MCF 10A (cell line): ENCODE measurements around the gene NFIX. TPM values are rescaled to one million over a fixed set of nuclear protein-coding genes. Genes with fewer than 3 reads are reported as not detected.

Source experiments
- BruUV-seq: library from RNA; stranded (reverse); fragments of 400-500 nt; replicated peaks from 2 replicates; lab custom pipeline; 2021; lab: Mats Ljungman, UMichigan
- CTCF ChIA-PET: fragments of 300-600 bp; sonication (Branson Sonifier 250); formaldehyde crosslinking; extraction: SDS; loops from one replicate; lab custom pipeline; 2021; ENCODE audit warnings: antibody characterized with exemption, inconsistent platforms; lab: Yijun Ruan, JAX
- POLR2A ChIA-PET: fragments of 300-600, 350-650 bp; sonication (Branson Sonifier 250); formaldehyde crosslinking; extraction: SDS; loops from one replicate; lab custom pipeline; 2020; ENCODE audit warnings: antibody characterized with exemption, inconsistent platforms; lab: Yijun Ruan, JAX
- DNase-seq: peaks from one replicate; pipeline ENCODE4 v3.0.0-alpha.2; 2018; ENCODE audit not compliant: unreplicated experiment
- H3K27ac Mint-ChIP-seq: one replicate; pipeline ENCODE4 v1.8.0; 2022; ENCODE audit warnings: mild to moderate bottlenecking, low read depth, mixed read lengths; ENCODE audit not compliant: unreplicated experiment
- H3K27me3 Mint-ChIP-seq: one replicate; pipeline ENCODE4 v1.8.0; 2022; ENCODE audit warnings: mixed read lengths; ENCODE audit not compliant: insufficient read depth, unreplicated experiment
- H3K36me3 Mint-ChIP-seq: one replicate; pipeline ENCODE4 v1.8.0; 2022; ENCODE audit warnings: mild to moderate bottlenecking, moderate library complexity, mixed read lengths; ENCODE audit not compliant: insufficient read depth, unreplicated experiment
- H3K4me1 Mint-ChIP-seq: one replicate; pipeline ENCODE4 v1.8.0; 2022; ENCODE audit warnings: mixed read lengths; ENCODE audit not compliant: insufficient read depth, unreplicated experiment
- H3K4me3 Mint-ChIP-seq: one replicate; pipeline ENCODE4 v1.8.0; 2022; ENCODE audit warnings: mild to moderate bottlenecking, moderate library complexity, mixed read lengths; ENCODE audit not compliant: unreplicated experiment
- H3K9me3 Mint-ChIP-seq: one replicate; pipeline ENCODE4 v1.8.0; 2022; ENCODE audit warnings: mixed read lengths; ENCODE audit not compliant: unreplicated experiment
- intact Hi-C: fragments of 100-400 bp; cut with micrococcal nuclease; formaldehyde crosslinking; loops from 2 replicates; pipeline ENCODE4 v1.14.1; 2022
- total RNA-seq: library from RNA; stranded (reverse); gene quantifications from 2 replicates; pipeline ENCODE4 v1.2.3, GENCODE V29; 2022
- TF ChIP-seq, protein P1 (sequence below): fragments of 200-600 bp; IDR thresholded peaks from one replicate; pipeline ENCODE4 v1.8.0; 2022; ENCODE audit warnings: antibody characterized with exemption, mild to moderate bottlenecking; ENCODE audit not compliant: unreplicated experiment

Gene NFIX
- total RNA-seq, 1 experiment from 2014 or later: 27.2 TPM

DNA sequence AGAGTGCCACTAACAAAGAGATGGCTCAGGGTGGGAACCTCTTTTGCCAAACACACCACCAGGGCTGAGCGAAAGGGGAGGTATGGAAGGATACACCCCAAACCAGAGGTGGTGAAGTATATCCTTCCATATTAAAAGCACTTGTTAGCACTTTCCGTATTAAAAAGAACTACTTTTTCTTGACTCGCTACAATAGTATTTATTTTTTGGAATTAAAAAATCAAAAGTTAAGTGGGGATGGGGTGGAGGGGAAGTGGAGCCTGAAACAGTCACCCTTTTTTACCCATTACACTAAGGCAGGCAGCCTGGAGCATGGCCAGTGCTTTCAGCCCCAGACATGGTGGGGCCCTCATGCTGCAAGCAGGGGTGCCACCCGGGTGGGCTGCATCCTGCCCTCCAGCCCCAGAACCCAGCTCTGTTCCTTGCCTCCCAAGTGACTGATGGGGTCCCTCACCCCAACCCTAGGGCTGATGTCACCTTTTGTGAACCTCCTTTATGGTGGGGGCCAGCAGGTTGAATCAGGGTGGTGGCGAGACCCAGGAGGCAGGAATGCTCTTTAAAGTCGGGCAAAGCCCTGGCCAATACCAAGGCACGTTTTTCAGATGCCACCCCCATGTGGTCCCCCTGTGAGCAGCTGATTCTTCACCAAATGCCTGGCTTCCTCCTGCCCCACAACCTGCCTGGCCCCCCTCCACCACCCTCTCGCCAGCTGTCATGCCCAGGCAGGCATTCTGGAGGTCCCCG lies 76.3 kb downstream of the NFIX start:
- no peak for DNase-seq
- Mint-ChIP-seq H3K4me3 (no peak overlapping the region), H3K9me3 (no peaks in the 10 kb centered on the region), H3K27ac (no peak overlapping the region), H3K4me1 (no peaks in the 10 kb centered on the region), H3K27me3 (no peaks in the 10 kb centered on the region), H3K36me3 (peaks cover 15% of the 10 kb centered on the region)
- ChIA-PET POLR2A (no interaction called here), CTCF (interaction anchor here (0.6 to 3.5 kb wide), 5 partner anchors 11 to 106 kb away, joined by 3 to 33 read pairs (median 3); no protein-coding TSS in a partner anchor)
- intact Hi-C loops: no loop called here
- TF ChIP-seq, protein P1, sequence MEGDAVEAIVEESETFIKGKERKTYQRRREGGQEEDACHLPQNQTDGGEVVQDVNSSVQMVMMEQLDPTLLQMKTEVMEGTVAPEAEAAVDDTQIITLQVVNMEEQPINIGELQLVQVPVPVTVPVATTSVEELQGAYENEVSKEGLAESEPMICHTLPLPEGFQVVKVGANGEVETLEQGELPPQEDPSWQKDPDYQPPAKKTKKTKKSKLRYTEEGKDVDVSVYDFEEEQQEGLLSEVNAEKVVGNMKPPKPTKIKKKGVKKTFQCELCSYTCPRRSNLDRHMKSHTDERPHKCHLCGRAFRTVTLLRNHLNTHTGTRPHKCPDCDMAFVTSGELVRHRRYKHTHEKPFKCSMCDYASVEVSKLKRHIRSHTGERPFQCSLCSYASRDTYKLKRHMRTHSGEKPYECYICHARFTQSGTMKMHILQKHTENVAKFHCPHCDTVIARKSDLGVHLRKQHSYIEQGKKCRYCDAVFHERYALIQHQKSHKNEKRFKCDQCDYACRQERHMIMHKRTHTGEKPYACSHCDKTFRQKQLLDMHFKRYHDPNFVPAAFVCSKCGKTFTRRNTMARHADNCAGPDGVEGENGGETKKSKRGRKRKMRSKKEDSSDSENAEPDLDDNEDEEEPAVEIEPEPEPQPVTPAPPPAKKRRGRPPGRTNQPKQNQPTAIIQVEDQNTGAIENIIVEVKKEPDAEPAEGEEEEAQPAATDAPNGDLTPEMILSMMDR: no peak
- no TSS peak for BruUV-seq

DNA sequence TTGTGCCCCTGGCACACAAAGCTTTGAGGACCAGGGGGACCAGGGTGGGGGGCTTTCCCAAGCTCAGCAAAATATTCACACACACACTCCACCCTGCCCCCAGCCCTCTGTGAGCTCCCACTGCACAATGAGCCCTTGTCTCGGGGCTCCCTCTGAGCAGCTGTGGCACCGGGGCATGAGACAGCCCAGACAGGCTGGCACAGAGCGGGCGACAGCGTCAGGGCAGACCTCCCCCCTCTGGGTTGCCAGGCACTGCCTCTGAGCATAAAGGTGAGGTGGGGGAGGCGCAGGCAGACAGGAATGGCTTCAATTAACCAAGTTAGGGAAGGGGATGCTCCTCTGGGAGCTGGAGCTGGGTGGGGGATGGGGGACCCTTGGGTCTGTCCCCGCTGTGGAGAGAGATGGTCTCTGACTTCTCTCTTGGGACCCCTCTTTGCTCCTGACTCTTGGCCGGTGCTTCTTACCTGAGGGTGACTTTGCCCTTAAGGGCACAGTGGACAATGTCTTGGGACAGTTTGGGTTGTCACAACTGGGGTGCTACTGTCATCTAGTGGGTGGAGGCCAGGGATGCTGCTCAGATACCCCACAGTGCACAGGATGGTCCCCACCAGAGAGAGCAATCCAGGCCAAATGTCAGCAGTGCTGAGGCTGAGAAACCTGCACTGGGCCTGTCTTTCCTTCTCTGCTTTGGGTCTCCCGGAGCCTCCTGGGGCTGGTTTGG lies 77.1 kb downstream of the NFIX start:
- POLR2A ChIA-PET: no interaction called here
- Mint-ChIP-seq H3K9me3 (no peaks in the 10 kb centered on the region), H3K36me3 (peaks cover 15% of the 10 kb centered on the region), H3K27ac (no peak overlapping the region), H3K4me1 (no peaks in the 10 kb centered on the region), H3K4me3 (no peak overlapping the region), H3K27me3 (no peaks in the 10 kb centered on the region)
- CTCF ChIA-PET: interaction anchor here (0.6 to 3.5 kb wide), 4 partner anchors 12 to 107 kb away, joined by 3 to 33 read pairs (median 3); no protein-coding TSS in a partner anchor
- BruUV-seq: no TSS peak
- DNase-seq: no peak
- TF ChIP-seq, protein P1: no peak
- intact Hi-C loops: no loop called here

DNA sequence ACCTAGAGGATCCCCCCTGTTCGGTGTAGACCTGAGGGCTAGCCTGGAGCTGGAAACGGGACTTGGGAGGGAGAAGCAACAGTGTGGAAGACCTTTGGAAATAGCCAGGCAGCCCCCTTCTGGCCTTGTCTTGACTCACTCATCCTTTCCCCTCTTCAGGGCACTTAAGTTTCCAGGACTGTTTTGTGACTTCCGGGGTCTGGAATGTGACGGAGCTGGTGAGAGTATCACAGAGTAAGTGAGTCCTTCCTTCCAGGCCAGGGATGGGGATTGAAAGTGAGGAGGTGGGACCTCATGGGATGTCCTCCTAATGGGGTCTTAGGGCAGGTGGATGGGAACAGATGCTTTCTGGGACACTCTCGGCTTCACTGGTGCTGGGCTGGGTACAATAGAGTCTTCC lies 78.0 kb downstream of the NFIX start:
- DNase-seq: no peak
- Mint-ChIP-seq H3K4me3 (no peak overlapping the region), H3K36me3 (peaks cover 15% of the 10 kb centered on the region), H3K9me3 (no peaks in the 10 kb centered on the region), H3K27ac (no peak overlapping the region), H3K4me1 (no peaks in the 10 kb centered on the region), H3K27me3 (no peaks in the 10 kb centered on the region)
- TF ChIP-seq, protein P1: no peak
- CTCF ChIA-PET: interaction anchor here (0.8 to 2.7 kb wide), 5 partner anchors 12 to 108 kb away, joined by 3 to 23 read pairs (median 5); no protein-coding TSS in a partner anchor
- intact Hi-C loops: no loop called here
- no TSS peak for BruUV-seq
- POLR2A ChIA-PET: no interaction called here

DNA sequence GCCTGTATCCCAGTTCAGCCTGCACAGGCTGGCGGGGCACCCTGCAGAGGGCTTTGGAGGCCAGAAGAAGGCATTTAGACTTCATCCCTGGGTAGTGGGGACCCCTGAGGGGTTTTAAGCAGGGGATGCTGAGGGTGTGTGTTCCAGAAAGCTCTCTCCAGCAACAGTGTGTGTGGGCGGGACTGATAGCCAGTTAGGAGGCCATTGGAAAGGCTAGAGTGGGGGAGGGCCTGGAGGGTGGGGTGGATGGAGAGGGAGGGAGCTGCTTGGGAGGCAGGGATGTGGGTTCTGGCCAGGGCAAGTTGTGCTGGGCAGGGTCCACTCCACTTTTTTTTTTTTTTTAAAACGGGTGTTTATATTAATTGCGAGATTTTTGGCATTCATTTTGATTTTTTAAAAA lies 79.1 kb downstream of the NFIX start:
- CTCF ChIA-PET: interaction anchor here (0.7 to 2.7 kb wide), 5 partner anchors 14 to 109 kb away, joined by 3 to 23 read pairs (median 5); no protein-coding TSS in a partner anchor
- intact Hi-C loops: no loop called here
- POLR2A ChIA-PET: interaction anchor here (0.6 kb wide), 1 partner anchor 28 kb away, joined by 3 read pairs; no protein-coding TSS in a partner anchor
- H3K27ac Mint-ChIP-seq: no peak overlapping the region
- no peak for DNase-seq
- no peak overlapping the region for H3K4me3 Mint-ChIP-seq
- TF ChIP-seq, protein P1: no peak
- H3K4me1 Mint-ChIP-seq: peaks cover 7% of the 10 kb centered on the region
- no peaks in the 10 kb centered on the region for H3K9me3 Mint-ChIP-seq
- H3K27me3 Mint-ChIP-seq: no peaks in the 10 kb centered on the region
- peaks cover 21% of the 10 kb centered on the region for H3K36me3 Mint-ChIP-seq
- BruUV-seq: no TSS peak
